ENCODE results near the gene POLR2H.

Gene POLR2H

GRCh38 chr3:184352897-184353545 lies 8.5 kb upstream of the POLR2H start:
- CTCF ChIA-PET = interaction anchor here (0.6 to 4.5 kb wide), 18 partner anchors 8 to 455 kb away, joined by 3 to 46 read pairs (median 5); partner anchors contain the start of genes CLCN2, EPHB3, FAM131A and POLR2H
- POLR2A ChIA-PET = interaction anchor here (1.9 kb wide), 1 partner anchor 9 kb away, joined by 5 read pairs; no protein-coding TSS in a partner anchor
- no peak for DNase-seq (ENCODE audit: low read depth, low spot score)
- H3K4me3 ChIP-seq (ENCODE audit: low read depth, low read length) = no peak overlapping the region
- TF ChIP-seq CTCF (IDR thresholded peaks at IDR 0.05; ENCODE audit: insufficient read depth, low read length, missing control alignments) = no peak

- DNase-seq (ENCODE audit: low read depth, low spot score) = no peak
- no peak overlapping the region for H3K4me3 ChIP-seq (ENCODE audit: low read depth, low read length)
- ChIA-PET POLR2A (interaction anchor here (1.9 kb wide), 1 partner anchor 9 kb away, joined by 5 read pairs; no protein-coding TSS in a partner anchor), CTCF (interaction anchor here (0.6 to 4.5 kb wide), 21 partner anchors 7 to 424 kb away, joined by 3 to 46 read pairs (median 5); partner anchors contain the start of genes CLCN2, EPHB3, FAM131A and POLR2H)
- no peak for TF ChIP-seq CTCF (IDR thresholded peaks at IDR 0.05; ENCODE audit: insufficient read depth, low read length, missing control alignments)
Measured at GRCh38 chr3:184353546-184353941, 8.0 kb upstream of the POLR2H start.

GRCh38 chr3:184354121-184354728 lies 7.3 kb upstream of the POLR2H start:
- peak; percentile 77 for TF ChIP-seq CTCF (IDR thresholded peaks at IDR 0.05; ENCODE audit: insufficient read depth, low read length, missing control alignments)
- H3K4me3 ChIP-seq (ENCODE audit: low read depth, low read length) = no peak overlapping the region
- CTCF ChIA-PET = interaction anchor here (0.6 to 4.5 kb wide), 24 partner anchors 8 to 423 kb away, joined by 3 to 46 read pairs (median 4); partner anchors contain the start of genes EPHB3 and FAM131A
- DNase-seq (ENCODE audit: low read depth, low spot score) = no peak
- POLR2A ChIA-PET = no interaction called here

GRCh38 chr3:184354754-184355153 lies 6.8 kb upstream of the POLR2H start:
- DNase-seq (ENCODE audit: low read depth, low spot score) = no peak
- POLR2A ChIA-PET = no interaction called here
- H3K4me3 ChIP-seq (ENCODE audit: low read depth, low read length) = no peak overlapping the region
- TF ChIP-seq CTCF (IDR thresholded peaks at IDR 0.05; ENCODE audit: insufficient read depth, low read length, missing control alignments) = no peak
- CTCF ChIA-PET = interaction anchor here (0.8 to 4.5 kb wide), 13 partner anchors 8 to 423 kb away, joined by 3 to 46 read pairs (median 6); partner anchors contain the start of gene FAM131A

GRCh38 chr3:184355261-184356040 lies 6.1 kb upstream of the POLR2H start:
- no peak overlapping the region for H3K4me3 ChIP-seq (ENCODE audit: low read depth, low read length)
- POLR2A ChIA-PET = no interaction called here
- CTCF ChIA-PET = interaction anchor here (0.8 to 4.5 kb wide), 13 partner anchors 8 to 187 kb away, joined by 3 to 46 read pairs (median 6); partner anchors contain the start of gene FAM131A
- DNase-seq (ENCODE audit: low read depth, low spot score) = no peak
- TF ChIP-seq CTCF (IDR thresholded peaks at IDR 0.05; ENCODE audit: insufficient read depth, low read length, missing control alignments) = no peak
